PFSK-1 (cell line): ENCODE data around the gene FMN1.

ENCODE experiments used
- FOXP2 ChIP-seq: optimal IDR thresholded peaks from 2 replicates; pipeline ENCODE3; 2011; ENCODE audit warnings: borderline replicate concordance, control low read depth, inconsistent platforms; ENCODE audit not compliant: insufficient read depth; ENCODE audit errors: extremely low read length, extremely low read depth
- POLR2AphosphoS5 ChIP-seq: IDR thresholded peaks from 2 replicates; pipeline ENCODE4 v1.6.1; 2012; ENCODE audit warnings: low read depth, mild to moderate bottlenecking, control low read depth, low read length, moderate library complexity
- SIN3A ChIP-seq: IDR thresholded peaks from 2 replicates; pipeline ENCODE4 v1.6.1; 2012; ENCODE audit warnings: mild to moderate bottlenecking, low read length, moderate library complexity, borderline replicate concordance; ENCODE audit not compliant: insufficient read depth
- TAF1 ChIP-seq: IDR thresholded peaks from 2 replicates; pipeline ENCODE4 v1.6.1; 2012; ENCODE audit warnings: low read length, control low read depth, borderline replicate concordance; ENCODE audit not compliant: insufficient read depth
- TF ChIP-seq, protein P1 (sequence below), 2 experiments: IDR thresholded peaks; 2 replicates each; pipeline versions ENCODE4 v1.6.1 to v1.8.0; 2011 to 2012; ENCODE audit warnings: low read depth in 2 of 2, low read length in 2 of 2, control low read depth in 1 of 2, inconsistent platforms in 1 of 2, mild to moderate bottlenecking in 1 of 2, moderate library complexity in 1 of 2; ENCODE audit not compliant: insufficient read depth in 1 of 2

FMN1 gene

DNA sequence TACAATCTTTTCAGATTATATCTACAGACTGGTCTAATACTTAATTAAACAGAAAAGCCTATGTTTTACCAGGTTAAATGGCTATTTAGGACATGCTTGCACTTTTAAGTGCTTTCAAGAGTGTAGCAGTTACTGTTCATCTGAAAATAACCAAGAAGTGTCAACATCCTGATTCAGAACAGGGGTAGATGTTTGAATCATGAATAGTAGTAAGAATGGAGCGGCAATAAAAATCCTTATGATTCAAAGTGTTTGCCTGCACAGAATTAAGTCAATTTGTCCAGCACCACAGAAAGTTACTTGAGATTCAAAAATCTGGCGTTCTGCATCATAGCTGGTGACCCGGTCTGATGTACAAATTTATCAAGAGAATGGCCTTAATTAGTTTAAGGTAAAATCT lies 428.4 kb downstream of the FMN1 start:
- TF ChIP-seq, protein P1, sequence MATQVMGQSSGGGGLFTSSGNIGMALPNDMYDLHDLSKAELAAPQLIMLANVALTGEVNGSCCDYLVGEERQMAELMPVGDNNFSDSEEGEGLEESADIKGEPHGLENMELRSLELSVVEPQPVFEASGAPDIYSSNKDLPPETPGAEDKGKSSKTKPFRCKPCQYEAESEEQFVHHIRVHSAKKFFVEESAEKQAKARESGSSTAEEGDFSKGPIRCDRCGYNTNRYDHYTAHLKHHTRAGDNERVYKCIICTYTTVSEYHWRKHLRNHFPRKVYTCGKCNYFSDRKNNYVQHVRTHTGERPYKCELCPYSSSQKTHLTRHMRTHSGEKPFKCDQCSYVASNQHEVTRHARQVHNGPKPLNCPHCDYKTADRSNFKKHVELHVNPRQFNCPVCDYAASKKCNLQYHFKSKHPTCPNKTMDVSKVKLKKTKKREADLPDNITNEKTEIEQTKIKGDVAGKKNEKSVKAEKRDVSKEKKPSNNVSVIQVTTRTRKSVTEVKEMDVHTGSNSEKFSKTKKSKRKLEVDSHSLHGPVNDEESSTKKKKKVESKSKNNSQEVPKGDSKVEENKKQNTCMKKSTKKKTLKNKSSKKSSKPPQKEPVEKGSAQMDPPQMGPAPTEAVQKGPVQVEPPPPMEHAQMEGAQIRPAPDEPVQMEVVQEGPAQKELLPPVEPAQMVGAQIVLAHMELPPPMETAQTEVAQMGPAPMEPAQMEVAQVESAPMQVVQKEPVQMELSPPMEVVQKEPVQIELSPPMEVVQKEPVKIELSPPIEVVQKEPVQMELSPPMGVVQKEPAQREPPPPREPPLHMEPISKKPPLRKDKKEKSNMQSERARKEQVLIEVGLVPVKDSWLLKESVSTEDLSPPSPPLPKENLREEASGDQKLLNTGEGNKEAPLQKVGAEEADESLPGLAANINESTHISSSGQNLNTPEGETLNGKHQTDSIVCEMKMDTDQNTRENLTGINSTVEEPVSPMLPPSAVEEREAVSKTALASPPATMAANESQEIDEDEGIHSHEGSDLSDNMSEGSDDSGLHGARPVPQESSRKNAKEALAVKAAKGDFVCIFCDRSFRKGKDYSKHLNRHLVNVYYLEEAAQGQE (IDR thresholded peaks at IDR 0.05; ENCODE audit: insufficient read depth in 1 of 2, low read depth in 2 of 2, low read length in 2 of 2) = no peak
- TF ChIP-seq POLR2AphosphoS5 (no peak), FOXP2 (no peak), TAF1 (no peak), SIN3A (no peak)

DNA sequence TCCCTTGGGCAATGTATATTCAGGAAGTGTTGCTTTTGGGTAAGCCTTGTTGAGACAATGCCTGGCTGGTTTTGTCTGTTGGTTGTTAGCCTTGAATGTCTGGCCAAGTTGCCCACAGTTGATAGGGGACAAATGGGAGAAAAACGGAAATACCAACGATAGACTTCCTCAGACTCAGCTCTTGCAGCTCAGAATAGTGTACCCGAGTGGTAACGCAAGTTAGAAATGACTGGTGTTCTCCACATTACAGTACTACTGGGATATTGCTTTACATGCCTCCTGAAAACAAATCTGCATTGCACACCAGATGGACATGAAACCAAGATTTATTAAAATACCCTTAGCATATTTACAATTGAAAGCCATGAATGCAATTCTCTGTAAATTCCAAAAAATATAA lies 429.3 kb downstream of the FMN1 start:
- TF ChIP-seq SIN3A = no peak

DNA sequence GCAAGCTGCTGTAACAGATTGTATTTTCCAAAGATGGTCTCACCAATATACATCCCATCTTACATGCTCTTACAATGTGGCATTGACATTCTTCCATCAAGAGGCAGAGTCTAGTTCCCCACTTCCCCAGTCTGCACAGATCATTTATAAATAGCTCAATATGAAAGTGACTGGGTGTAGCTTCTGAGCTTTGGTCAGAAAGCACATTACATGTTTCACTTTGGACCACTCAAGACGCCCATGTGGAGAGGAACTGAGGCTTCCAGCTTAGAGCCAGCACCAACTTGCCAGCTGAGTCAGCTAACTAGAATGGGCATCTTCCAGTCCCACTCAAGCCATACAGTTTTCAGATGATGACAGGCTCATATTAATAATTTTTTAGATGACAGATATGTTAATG lies 431.2 kb downstream of the FMN1 start:
- TF ChIP-seq POLR2AphosphoS5 (no peak), TAF1 (no peak), FOXP2 (no peak), SIN3A (no peak)
- TF ChIP-seq, protein P1 (IDR thresholded peaks at IDR 0.05; ENCODE audit: insufficient read depth in 1 of 2, low read depth in 2 of 2, low read length in 2 of 2) = no peak

DNA sequence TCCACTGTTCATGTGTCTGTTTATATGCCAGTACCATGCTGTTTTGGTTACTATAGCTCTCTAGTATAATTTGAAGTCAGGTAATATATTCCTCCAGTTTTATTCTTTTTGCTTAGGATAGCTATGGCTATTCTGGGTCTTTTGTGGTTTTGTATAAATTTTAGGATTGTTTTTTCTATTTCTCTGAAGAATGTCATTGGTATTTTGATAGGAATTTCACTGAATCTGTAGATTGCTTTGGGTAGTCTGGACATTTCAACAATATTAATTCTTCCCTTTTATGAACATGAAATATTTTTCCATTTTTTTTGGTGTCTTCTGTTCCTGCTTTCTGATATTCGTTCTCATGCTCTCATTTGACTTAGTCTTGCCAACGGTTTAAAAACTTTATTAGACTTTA lies 437.1 kb downstream of the FMN1 start:
- no peak for TF ChIP-seq FOXP2

DNA sequence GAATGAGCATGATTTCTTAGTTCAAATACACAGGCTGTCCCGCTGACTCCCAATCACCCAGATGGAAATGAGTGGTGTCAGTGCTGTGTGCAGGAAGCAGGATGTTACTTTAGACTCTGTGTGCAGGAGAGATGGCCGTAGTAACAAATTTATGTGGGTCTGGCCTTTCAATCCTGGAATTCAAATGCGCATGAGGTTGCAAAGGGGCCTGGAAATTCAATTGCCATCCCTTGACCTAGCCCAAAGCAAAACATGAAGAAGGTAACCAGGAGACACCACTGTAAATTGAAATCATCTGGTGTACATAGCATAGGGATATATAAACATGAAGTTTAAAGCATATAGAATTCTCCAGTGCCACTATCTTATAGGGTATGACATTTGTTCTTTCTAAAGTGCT lies 443.5 kb downstream of the FMN1 start:
- no peak for TF ChIP-seq POLR2AphosphoS5
- TF ChIP-seq TAF1 = no peak
- TF ChIP-seq, protein P1 (IDR thresholded peaks at IDR 0.05; ENCODE audit: insufficient read depth in 1 of 2, low read depth in 2 of 2, low read length in 2 of 2) = no peak
- no peak for TF ChIP-seq SIN3A
- TF ChIP-seq FOXP2 = no peak

DNA sequence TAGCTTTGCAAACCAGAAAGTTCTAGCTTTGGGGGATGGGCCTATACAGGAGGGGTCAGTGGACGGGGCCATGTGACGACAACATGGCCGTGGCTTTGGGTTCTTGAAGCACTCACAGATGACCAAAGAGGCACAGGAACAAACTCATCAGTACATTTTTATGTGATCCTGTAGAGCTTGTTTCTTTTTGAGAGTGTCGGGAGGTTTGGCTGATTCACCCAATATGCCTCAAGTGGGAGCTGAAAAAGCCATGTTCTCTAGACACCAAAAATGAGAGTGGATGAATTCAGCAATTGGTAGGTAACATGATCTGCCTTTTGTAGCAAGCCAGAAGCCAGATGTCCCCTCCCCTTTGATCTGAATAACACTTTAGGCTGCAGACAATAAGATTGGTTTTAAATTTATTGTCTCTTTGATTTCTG lies 446.6 kb downstream of the FMN1 start:
- TF ChIP-seq POLR2AphosphoS5 (no peak), FOXP2 (no peak), SIN3A (no peak), TAF1 (no peak)
- TF ChIP-seq, protein P1 (IDR thresholded peaks at IDR 0.05; ENCODE audit: insufficient read depth in 1 of 2, low read depth in 2 of 2, low read length in 2 of 2) = no peak
